Activated effector memory CD4-positive, alpha-beta T cell treated with anti-CD3 and anti-CD28 coated beads, Interleukin-2, amount 50 U/mL, for 16 hours (primary cell): Measurements from ENCODE around the gene NUDT5.

Source experiments
- DNase-seq: peaks from one replicate; pipeline ENCODE4 v3.0.0-alpha.2; 2020

NUDT5 gene

GRCh38 chr10:12160664-12161063 lies 35.0 kb downstream of the NUDT5 start:
- DNase-seq, result no peak

DNA sequence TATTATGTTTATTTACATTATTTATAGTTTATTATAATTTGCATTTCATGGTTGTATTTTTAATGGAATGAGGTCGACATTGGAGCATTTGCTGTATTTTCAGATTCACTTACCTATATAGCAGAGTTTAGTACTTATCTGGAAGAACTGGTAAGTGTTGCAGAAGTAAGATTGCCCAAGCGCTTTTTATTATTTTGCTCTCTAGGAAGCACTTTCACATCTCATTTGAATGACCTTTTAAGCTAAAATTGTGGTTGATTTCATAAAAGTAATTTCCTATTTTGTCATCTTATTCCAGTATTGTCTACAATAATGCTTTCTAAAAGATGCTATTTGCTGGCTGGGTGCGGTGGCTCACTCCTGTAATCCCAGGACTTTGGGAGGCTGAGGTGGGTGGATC lies 37.6 kb downstream of the NUDT5 start:
- DNase-seq, result no peak

GRCh38 chr10:12156367-12157123 lies 39.1 kb downstream of the NUDT5 start:
- no peak for DNase-seq

- DNase-seq, result no peak
These were observed 41.2 kb downstream of the NUDT5 start for GRCh38 chr10:12154516-12154915.

DNA sequence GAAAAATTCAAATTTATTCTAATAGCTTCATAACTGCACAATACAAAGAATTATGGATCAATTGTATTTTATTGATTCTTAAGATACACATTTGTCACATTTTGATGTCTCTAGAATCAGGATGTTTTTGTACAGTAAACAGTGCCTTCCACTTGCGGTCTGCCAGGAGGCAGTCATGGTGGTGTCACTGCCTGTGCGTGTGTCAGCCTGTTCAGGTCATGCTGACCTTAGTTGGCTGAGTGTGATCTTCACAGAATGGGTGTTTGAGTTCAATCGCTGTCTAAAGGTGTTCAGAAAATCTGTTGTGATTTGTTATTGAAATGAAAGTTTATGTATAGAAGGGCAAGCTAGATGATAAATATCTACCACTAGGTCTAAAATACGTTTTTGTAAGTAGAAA lies 45.5 kb downstream of the NUDT5 start:
- DNase-seq, result no peak

DNA sequence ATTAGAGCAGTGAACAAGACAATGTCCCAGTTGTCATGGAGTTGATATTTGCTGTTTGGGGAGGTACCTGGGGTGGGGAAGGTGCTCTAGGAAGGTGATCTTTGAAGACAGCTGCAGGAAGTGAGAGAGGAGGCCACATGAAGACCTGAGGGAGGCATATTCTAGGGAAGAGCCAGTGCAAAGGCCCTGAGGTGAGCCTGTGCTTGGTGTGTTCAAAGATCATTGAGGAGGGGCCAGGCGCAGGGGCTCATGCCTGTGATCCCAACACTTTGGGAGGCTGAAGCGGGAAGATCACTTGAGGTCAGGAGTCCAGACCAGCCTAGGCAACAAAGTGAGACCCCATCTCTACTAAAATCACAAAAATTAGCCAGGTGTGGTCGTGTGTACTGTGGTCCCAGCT lies 51.2 kb downstream of the NUDT5 start:
- no peak for DNase-seq

- no peak for DNase-seq
These were observed 55.7 kb downstream of the NUDT5 start for GRCh38 chr10:12140038-12140437.

GRCh38 chr10:12135631-12136030 lies 60.1 kb downstream of the NUDT5 start:
- no peak for DNase-seq

DNA sequence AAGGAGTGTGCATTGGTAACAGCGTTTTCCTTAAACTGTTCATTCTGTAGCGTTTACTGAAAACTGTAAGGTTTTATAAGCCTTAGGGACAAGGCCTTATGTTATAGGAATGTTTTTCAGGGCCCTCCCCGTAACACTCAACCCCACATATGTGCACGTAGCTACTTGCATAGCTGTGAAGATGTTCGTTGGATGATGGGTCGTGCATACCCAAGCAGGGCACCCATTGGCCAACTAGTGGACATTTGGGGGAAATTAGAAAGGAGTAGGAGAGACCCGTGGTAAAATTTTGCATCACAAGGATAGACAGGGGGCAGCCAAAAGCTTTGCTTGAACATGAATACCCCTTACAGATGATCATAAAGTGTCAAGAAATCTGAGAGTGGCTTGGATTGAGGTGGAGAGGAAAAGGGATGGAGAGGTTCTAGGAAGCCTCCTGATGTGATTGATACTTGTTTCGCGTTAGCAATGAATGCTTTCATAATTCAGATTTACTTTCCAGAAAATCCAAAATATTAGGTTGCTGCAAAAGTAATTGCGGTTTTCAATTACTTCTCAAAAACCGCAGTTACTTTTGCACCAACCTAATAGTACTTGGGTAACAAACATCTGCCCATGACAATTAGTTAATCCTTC lies 65.3 kb downstream of the NUDT5 start:
- peak; percentile 76 for DNase-seq

GRCh38 chr10:12129222-12130111 lies 66.2 kb downstream of the NUDT5 start, which contains the start of gene SEC61A2:
SEC61A2 (plus strand) TSS chr10:12129677; CDS start chr10:12129788, 111 bp downstream.
- peak; percentile 100 for DNase-seq

- no peak for DNase-seq
These were observed 74.0 kb downstream of the NUDT5 start for GRCh38 chr10:12121673-12122072.
